Omental fat pad (tissue), 4 donors: Measurements from ENCODE around the gene GJB2. TPM values are rescaled to one million over a fixed set of nuclear protein-coding genes. Genes with fewer than 3 reads are reported as not detected.

Experiments used
- ATAC-seq: fragments of 150-250 bp; one replicate; pipeline ENCODE4 v1.9.1; 2016; ENCODE audit warnings: mild to moderate bottlenecking, moderate library complexity; ENCODE audit not compliant: low FRiP score
- DNase-seq: peaks from one replicate; pipeline ENCODE4 v3.0.0-alpha.2; 2019; ENCODE audit warnings: low spot score
- CTCF ChIP-seq, 3 donors: fragments of 450-650 bp; IDR thresholded peaks; one replicate each; pipeline ENCODE4 v1.5.1; 2016 to 2017; ENCODE audit warnings: antibody characterized with exemption in 3 of 3, mild to moderate bottlenecking in 3 of 3, moderate library complexity in 2 of 3
- total RNA-seq, 4 donors: library from RNA; depleted of rRNA; stranded (reverse); fragments of >200 nt; gene quantifications; one replicate each; pipeline ENCODE4 v1.1.0, GENCODE V29; 2016

The GJB2 gene
- total RNA-seq = 10 to 100 TPM in 1 of 4 donors, 1 to 10 TPM in 1, under 1 TPM in 1, not detected in 1; 0.63 to 13.5 (median 7.4) TPM

DNA sequence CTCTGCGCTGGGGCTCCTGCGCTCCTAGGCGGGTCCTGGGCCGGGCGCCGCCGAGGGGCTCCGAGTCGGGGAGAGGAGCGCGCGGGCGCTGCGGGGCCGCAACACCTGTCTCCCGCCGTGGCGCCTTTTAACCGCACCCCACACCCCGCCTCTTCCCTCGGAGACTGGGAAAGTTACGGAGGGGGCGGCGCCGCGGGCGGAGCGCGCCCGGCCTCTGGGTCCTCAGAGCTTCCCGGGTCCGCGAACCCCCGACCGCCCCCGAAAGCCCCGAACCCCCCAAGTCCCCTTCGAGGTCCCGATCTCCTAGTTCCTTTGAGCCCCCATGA is at the start of gene GJB2:
GJB2 (minus strand) TSS at position 103 of the 326 bp plus-strand sequence. CDS start 3,357 bp downstream, outside the sequence.
- ATAC-seq = peak; percentile 55
- TF ChIP-seq CTCF (IDR thresholded peaks at IDR 0.05) = no peak
- no peak for DNase-seq

GRCh38 chr13:20241593-20241992 is 48.9 kb upstream of the GJB2 start:
- DNase-seq = no peak
- ATAC-seq = no peak
- no peak for TF ChIP-seq CTCF (IDR thresholded peaks at IDR 0.05)

GRCh38 chr13:20239748-20240147 is 47.0 kb upstream of the GJB2 start:
- no peak for DNase-seq
- TF ChIP-seq CTCF (IDR thresholded peaks at IDR 0.05) = no peak

GRCh38 chr13:20232556-20233277 is 40.0 kb upstream of the GJB2 start:
- peak; percentile 32 for ATAC-seq
- no peak for TF ChIP-seq CTCF (IDR thresholded peaks at IDR 0.05)
- DNase-seq = no peak

More at GRCh38 chr13:20239748-20240147, 47.0 kb upstream of the GJB2 start:
- no peak for ATAC-seq

DNA sequence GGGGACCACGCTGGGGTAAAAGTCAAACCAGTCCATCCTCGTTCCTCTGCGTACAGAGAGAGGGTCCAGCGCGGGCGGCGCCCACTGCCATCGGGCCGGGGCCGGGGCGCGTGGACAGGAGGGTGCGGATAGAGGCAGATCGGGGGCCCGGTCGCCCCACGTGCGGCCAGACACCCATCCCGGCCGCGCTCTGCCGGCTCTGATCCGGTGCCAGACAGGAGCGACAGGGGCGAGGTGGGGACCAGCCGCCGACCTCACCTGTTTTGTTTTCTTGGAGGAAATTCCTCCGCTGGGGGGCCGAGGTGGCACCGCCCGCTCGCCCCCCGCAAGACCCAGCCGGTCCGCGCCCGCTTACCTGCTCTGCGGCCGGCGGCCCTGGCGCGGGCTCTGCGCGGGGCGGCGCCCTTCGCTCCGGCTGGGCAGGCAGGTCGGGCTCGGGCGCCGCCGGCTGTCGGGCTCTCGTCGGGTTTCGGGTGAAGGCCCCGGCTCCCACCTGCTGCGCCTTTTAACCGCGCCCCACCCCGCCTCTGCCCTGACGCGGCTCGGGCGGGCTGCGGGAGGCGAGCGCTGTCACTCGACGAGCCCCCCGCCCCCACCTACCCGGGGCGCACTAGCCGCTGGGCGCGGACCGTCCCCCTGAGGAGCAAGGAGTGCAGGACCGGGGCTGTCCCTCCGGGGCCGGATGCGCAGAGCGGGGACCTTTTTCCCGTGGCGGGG is 39.3 kb upstream of the GJB2 start, which contains the start of gene GJB6:
GJB6 (minus strand) TSS at position 481 of the 717 bp plus-strand sequence. CDS start 8,839 bp downstream, outside the sequence.
- TF ChIP-seq CTCF (IDR thresholded peaks at IDR 0.05) = no peak
- DNase-seq (no peak), ATAC-seq (peak; percentile 34)

- ATAC-seq (no peak), DNase-seq (no peak)
- TF ChIP-seq CTCF (IDR thresholded peaks at IDR 0.05) = no peak
These were observed 38.4 kb upstream of the GJB2 start for GRCh38 chr13:20230913-20231838.
